Natural killer cell (primary cell): ENCODE data around the gene SETD3. TPM values are rescaled to one million over a fixed set of nuclear protein-coding genes. Genes with fewer than 3 reads are reported as not detected.

Source experiments
- ATAC-seq, 3 donors: fragments of 150-1000 bp in 2 of 3; fragments of 200-7000 bp in 1 of 3; cut with Tn5 transposase; 1 replicate in 1 of 3; 2 replicates in 2 of 3; pipeline ENCODE4 v1.10.0; 2021; ENCODE audit warnings: mild to moderate bottlenecking in 2 of 3, moderate library complexity in 2 of 3
- DNase-seq, 2 donors: peaks; one replicate each; pipeline versions ENCODE4 v3.0.0 to v3.0.0-alpha.2; 2013 to 2021; ENCODE audit warnings: mixed read lengths in 1 of 2
- H3K27ac ChIP-seq: one replicate; pipeline ENCODE4 v1.5.1; 2013; ENCODE audit warnings: mild to moderate bottlenecking, low read length
- H3K27me3 ChIP-seq: one replicate; pipeline ENCODE4 v1.6.1; 2013; ENCODE audit warnings: low read length; ENCODE audit not compliant: control insufficient read depth, insufficient read depth
- H3K36me3 ChIP-seq: one replicate; pipeline ENCODE4 v1.6.1; 2013; ENCODE audit warnings: low read length; ENCODE audit not compliant: control insufficient read depth, insufficient read depth
- H3K4me1 ChIP-seq: one replicate; pipeline ENCODE4 v1.6.1; 2013; ENCODE audit warnings: low read length; ENCODE audit not compliant: control insufficient read depth, insufficient read depth
- H3K4me3 ChIP-seq: one replicate; pipeline ENCODE4 v1.5.1; 2013; ENCODE audit warnings: low read length
- H3K9me3 ChIP-seq: one replicate; pipeline ENCODE4 v1.6.1; 2013; ENCODE audit warnings: low read length; ENCODE audit not compliant: control insufficient read depth, insufficient read depth
- H3K27ac Mint-ChIP-seq, 2 donors: one replicate each; pipeline ENCODE4 v1.8.0; 2022; ENCODE audit warnings: mild to moderate bottlenecking in 2 of 2, mixed read lengths in 2 of 2, moderate library complexity in 1 of 2
- H3K27me3 Mint-ChIP-seq, 2 donors: one replicate each; pipeline ENCODE4 v1.8.0; 2022; ENCODE audit warnings: low read depth in 2 of 2, mixed read lengths in 2 of 2
- H3K36me3 Mint-ChIP-seq: one replicate; pipeline ENCODE4 v1.8.0; 2022; ENCODE audit warnings: mixed read lengths
- H3K4me1 Mint-ChIP-seq, 2 donors: one replicate each; pipeline ENCODE4 v1.8.0; 2022; ENCODE audit warnings: mixed read lengths in 2 of 2
- H3K4me3 Mint-ChIP-seq: one replicate; pipeline ENCODE4 v1.8.0; 2022; ENCODE audit warnings: mild to moderate bottlenecking, moderate library complexity, mixed read lengths
- H3K9me3 Mint-ChIP-seq, 2 donors: one replicate each; pipeline ENCODE4 v1.8.0; 2022; ENCODE audit warnings: mixed read lengths in 2 of 2
- WGBS: methylation state at CpG from one replicate; pipeline ENCODE4 v1.1.7; 2013; ENCODE audit warnings: missing lambda C conversion rate; ENCODE audit not compliant: insufficient coverage; 5-methylcytosine and 5-hydroxymethylcytosine counted together
- intact Hi-C: fragments of 100-400 bp; cut with micrococcal nuclease; formaldehyde crosslinking; loops from one replicate; pipeline ENCODE4 v1.14.2; 2022
- total RNA-seq, 4 donors: library from RNA; stranded (reverse); fragments of 120-200 nt in 1 of 4; gene quantifications; one replicate each; pipeline versions ENCODE4 v1.2.3 to v1.2.4, GENCODE V29; 2013 to 2022
- TF ChIP-seq, protein P1 (sequence below): fragments of 200-600 bp; IDR thresholded peaks from one replicate; pipeline ENCODE4 v1.8.0; 2022; ENCODE audit warnings: antibody characterized with exemption

Gene SETD3
- total RNA-seq, 3 donors from 2014 or later (not counting 1 experiment from before 2014, with no cell fraction given), result 111 to 160 (median 137) TPM

DNA sequence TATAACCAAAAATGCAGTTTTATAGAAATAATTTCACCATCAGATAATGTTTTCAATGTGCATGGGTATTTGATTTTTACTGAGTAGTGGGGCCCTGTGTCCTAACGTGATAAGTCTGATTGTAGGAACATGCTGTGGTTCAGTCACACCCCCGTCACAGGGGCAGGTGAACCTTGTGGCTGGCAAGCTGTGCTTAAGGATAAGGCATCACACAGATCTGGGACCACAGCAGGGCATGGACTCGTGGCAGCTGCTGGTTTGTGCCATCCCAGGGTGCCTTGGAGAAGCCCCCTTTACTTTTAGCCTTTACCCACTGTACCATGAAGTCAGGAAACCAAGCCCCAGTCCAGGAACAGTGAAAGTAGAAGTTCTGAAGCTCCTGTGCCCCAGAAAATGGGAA lies 17.2 kb upstream of the SETD3 start:
- Mint-ChIP-seq H3K27me3 (no peaks in the 10 kb centered on the region), H3K36me3 (peaks cover 17% of the 10 kb centered on the region), H3K9me3 (no peaks in the 10 kb centered on the region), H3K4me3 (no peak overlapping the region), H3K27ac (no peak overlapping the region), H3K4me1 (peaks cover 14 to 23% of the 10 kb centered on the region in 2 donors)
- H3K4me1 ChIP-seq, result no peaks in the 10 kb centered on the region
- no peak for DNase-seq
- peaks cover 79% of the 10 kb centered on the region for H3K36me3 ChIP-seq
- H3K4me3 ChIP-seq, result no peak overlapping the region
- H3K9me3 ChIP-seq, result no peaks in the 10 kb centered on the region
- peak in 1 of 3 donors; percentile 22 for ATAC-seq
- H3K27me3 ChIP-seq, result no peaks in the 10 kb centered on the region
- intact Hi-C loops, result no loop called here
- WGBS, result 91% methylated on average over 3 of the region's 3 CpGs
- TF ChIP-seq, protein P1, sequence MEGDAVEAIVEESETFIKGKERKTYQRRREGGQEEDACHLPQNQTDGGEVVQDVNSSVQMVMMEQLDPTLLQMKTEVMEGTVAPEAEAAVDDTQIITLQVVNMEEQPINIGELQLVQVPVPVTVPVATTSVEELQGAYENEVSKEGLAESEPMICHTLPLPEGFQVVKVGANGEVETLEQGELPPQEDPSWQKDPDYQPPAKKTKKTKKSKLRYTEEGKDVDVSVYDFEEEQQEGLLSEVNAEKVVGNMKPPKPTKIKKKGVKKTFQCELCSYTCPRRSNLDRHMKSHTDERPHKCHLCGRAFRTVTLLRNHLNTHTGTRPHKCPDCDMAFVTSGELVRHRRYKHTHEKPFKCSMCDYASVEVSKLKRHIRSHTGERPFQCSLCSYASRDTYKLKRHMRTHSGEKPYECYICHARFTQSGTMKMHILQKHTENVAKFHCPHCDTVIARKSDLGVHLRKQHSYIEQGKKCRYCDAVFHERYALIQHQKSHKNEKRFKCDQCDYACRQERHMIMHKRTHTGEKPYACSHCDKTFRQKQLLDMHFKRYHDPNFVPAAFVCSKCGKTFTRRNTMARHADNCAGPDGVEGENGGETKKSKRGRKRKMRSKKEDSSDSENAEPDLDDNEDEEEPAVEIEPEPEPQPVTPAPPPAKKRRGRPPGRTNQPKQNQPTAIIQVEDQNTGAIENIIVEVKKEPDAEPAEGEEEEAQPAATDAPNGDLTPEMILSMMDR, result no peak
- H3K27ac ChIP-seq, result no peak overlapping the region

DNA sequence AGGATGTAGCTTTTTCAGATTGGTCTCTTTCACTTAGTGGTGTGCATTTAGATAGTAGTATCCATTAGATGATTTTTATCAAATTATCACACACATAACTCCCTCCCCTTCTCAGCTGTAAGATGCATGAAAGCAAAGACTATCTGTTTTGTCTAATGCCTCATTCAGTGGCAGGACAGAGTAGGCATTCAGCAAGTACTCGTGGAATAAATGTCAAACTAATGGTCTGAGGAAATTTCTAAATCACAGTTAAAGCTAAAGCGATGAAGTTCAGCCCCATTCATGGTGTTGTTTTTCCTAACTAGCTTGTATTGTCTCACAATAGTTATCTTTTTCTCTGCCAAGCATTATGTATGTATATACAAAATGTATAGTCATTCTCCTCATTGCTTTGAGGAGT lies 16.7 kb upstream of the SETD3 start:
- no peaks in the 10 kb centered on the region for H3K9me3 Mint-ChIP-seq
- intact Hi-C loops, result no loop called here
- ATAC-seq, result no peak
- H3K27ac ChIP-seq, result no peak overlapping the region
- H3K36me3 ChIP-seq, result peaks cover 78% of the 10 kb centered on the region
- H3K27ac Mint-ChIP-seq, result no peak overlapping the region
- no peaks in the 10 kb centered on the region for H3K9me3 ChIP-seq
- H3K4me1 Mint-ChIP-seq, result peaks cover 18 to 29% of the 10 kb centered on the region in 2 donors
- H3K4me1 ChIP-seq, result no peaks in the 10 kb centered on the region
- H3K36me3 Mint-ChIP-seq, result peaks cover 11% of the 10 kb centered on the region
- no peaks in the 10 kb centered on the region for H3K27me3 Mint-ChIP-seq
- 100% methylated on average over 2 of the region's 2 CpGs for WGBS
- no peak for DNase-seq
- no peak overlapping the region for H3K4me3 ChIP-seq
- H3K4me3 Mint-ChIP-seq, result no peak overlapping the region
- H3K27me3 ChIP-seq, result no peaks in the 10 kb centered on the region
- TF ChIP-seq, protein P1, result no peak

GRCh38 chr14:99484106-99484505 lies 3.4 kb upstream of the SETD3 start:
- H3K27me3 Mint-ChIP-seq, result no peaks in the 10 kb centered on the region
- peak overlapping the region; percentile 48 to 60 for H3K27ac Mint-ChIP-seq

More at GRCh38 chr14:99484106-99484505, 3.4 kb upstream of the SETD3 start:
- Histone ChIP-seq H3K4me1 (peaks cover 15% of the 10 kb centered on the region), H3K4me3 (no peak overlapping the region), H3K36me3 (no peaks in the 10 kb centered on the region), H3K27me3 (no peaks in the 10 kb centered on the region), H3K9me3 (no peaks in the 10 kb centered on the region), H3K27ac (no peak overlapping the region)
- DNase-seq (no peak), ATAC-seq (no peak)
- TF ChIP-seq, protein P1, result no peak
- H3K36me3 Mint-ChIP-seq, result no peaks in the 10 kb centered on the region
- H3K4me3 Mint-ChIP-seq, result no peak overlapping the region
- intact Hi-C loops, result no loop called here
- 82% methylated on average over 1 of the region's 2 CpGs for WGBS
- H3K9me3 Mint-ChIP-seq, result no peaks in the 10 kb centered on the region
- peaks cover 67 to 78% of the 10 kb centered on the region in 2 donors for H3K4me1 Mint-ChIP-seq
